Right atrium auricular region (tissue), 2 donors: Measurements from ENCODE around the gene CNIH1. TPM values are rescaled to one million over a fixed set of nuclear protein-coding genes. Genes with fewer than 3 reads are reported as not detected.
"Not testable (repeated sequence)": the region's sequence is repeated elsewhere in the genome, so short reads cannot be mapped to it uniquely, and the experiment has no call there.

Experiments
- DNase-seq: peaks from one replicate; pipeline ENCODE4 v3.0.0-alpha.2; 2019; ENCODE audit warnings: low spot score
- H3K27ac ChIP-seq, 2 donors: fragments of 200-600 bp; sonication (generic); 1 replicate in 1 of 2; 2 replicates in 1 of 2; pipeline ENCODE4 v1.5.1; 2016 to 2019
- H3K27me3 ChIP-seq, 2 donors: fragments of 200-600 bp; sonication (generic); one replicate each; pipeline versions ENCODE4 v1.5.1 to v1.6.0; 2017 to 2019
- H3K36me3 ChIP-seq: fragments of 200-600 bp; sonication (generic); one replicate; pipeline ENCODE4 v1.5.1; 2016
- H3K4me1 ChIP-seq, 2 donors: fragments of 200-600 bp; sonication (generic); one replicate each; pipeline versions ENCODE4 v1.5.1 to v1.6.0; 2017 to 2019
- H3K4me3 ChIP-seq, 2 donors: fragments of 200-600 bp; sonication (generic); 1 replicate in 1 of 2; 2 replicates in 1 of 2; pipeline ENCODE4 v1.5.1; 2017 to 2019; ENCODE audit warnings: mild to moderate bottlenecking in 1 of 2, moderate library complexity in 1 of 2
- H3K9me3 ChIP-seq, 2 donors: fragments of 200-600 bp; sonication (generic); one replicate each; pipeline ENCODE4 v1.5.1; 2019
- total RNA-seq, 2 donors: library from RNA; depleted of rRNA; stranded (reverse); fragments of >200 nt; gene quantifications; one replicate each; pipeline ENCODE4 v1.1.0, GENCODE V29; 2016
- TF ChIP-seq, protein P1 (sequence below), 2 donors: fragments of 200-600 bp; sonication (generic); IDR thresholded peaks; one replicate each; pipeline ENCODE4 v1.5.1; 2019; ENCODE audit warnings: antibody characterized with exemption in 2 of 2

The CNIH1 gene
- total RNA-seq, 2 donors from 2014 or later, result 132 to 134 TPM

DNA sequence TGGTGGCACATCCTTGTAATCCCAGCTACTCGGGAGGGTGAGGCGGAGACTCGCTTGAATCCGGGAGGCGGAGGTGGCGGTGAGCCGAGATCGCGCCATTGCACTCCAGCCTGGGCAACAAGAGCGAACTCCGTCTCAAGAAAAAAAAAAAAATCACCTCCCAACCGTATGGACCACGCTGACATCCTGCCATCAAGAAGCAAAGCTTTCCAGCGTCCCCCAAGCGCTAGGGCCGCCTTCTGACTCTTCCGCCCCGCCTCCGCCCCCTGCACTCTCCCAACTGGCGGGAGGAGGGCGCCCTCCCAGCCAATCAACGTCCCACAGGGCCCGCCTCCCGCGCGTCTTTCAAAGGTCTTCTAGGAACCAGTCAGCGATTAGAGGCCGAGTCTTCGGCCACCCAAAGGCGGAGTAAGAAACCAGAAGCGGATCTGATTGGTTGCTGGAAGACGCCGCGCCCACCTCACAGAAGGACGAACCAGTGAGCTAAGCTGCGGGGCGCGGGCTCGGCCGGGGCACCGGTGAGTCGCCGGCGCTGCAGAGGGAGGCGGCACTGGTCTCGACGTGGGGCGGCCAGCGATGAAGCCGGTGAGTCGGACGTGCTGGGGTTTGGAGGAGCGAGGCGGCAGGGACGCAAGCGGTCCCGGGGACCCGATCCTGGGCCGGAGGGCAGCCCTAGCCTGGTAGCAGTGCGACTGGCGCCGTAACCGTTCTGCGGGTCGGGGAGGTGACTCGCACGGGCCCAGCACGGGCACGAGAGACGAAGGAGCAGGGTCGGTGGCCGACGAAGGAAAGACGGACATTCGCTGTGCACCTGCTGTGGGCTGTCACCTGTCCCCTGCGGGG lies 44.5 kb downstream of the CNIH1 start, which contains the start of gene CDKN3:
Gene CDKN3, plus strand, starts transcription at position 515 of the 843 bp plus-strand sequence. Its CDS starts 62 bp downstream, at position 577.
- Histone ChIP-seq H3K4me3 (peak within 1 kb of the TSS; percentile 51 to 80), H3K36me3 (no peaks in the 10 kb centered on the region), H3K9me3 (no peaks in the 10 kb centered on the region), H3K4me1 (peaks cover 0 to 14% of the 10 kb centered on the region in 2 donors), H3K27ac (peak within 1 kb of the TSS; percentile 39 to 74), H3K27me3 (no peaks in the 10 kb centered on the region)
- TF ChIP-seq, protein P1, sequence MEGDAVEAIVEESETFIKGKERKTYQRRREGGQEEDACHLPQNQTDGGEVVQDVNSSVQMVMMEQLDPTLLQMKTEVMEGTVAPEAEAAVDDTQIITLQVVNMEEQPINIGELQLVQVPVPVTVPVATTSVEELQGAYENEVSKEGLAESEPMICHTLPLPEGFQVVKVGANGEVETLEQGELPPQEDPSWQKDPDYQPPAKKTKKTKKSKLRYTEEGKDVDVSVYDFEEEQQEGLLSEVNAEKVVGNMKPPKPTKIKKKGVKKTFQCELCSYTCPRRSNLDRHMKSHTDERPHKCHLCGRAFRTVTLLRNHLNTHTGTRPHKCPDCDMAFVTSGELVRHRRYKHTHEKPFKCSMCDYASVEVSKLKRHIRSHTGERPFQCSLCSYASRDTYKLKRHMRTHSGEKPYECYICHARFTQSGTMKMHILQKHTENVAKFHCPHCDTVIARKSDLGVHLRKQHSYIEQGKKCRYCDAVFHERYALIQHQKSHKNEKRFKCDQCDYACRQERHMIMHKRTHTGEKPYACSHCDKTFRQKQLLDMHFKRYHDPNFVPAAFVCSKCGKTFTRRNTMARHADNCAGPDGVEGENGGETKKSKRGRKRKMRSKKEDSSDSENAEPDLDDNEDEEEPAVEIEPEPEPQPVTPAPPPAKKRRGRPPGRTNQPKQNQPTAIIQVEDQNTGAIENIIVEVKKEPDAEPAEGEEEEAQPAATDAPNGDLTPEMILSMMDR (IDR thresholded peaks at IDR 0.05), result peak; percentile 42 to 65
- peak; percentile 99 for DNase-seq

DNA sequence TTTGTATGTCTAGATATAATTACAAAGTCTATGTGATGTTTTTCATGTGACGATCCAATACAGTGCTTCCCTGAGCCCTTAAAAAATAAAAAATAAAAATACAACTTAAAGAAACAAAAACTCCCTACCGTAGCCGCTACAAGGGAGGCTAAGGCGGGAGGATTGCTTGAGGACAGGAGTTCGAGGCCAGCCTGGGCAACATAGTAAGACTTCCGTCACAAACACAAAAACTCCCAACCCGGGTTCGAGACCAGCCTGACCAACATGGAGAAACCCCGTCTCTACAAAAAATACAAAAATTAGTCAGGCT lies 45.0 kb downstream of the CNIH1 start:
- Histone ChIP-seq H3K4me1 (peaks cover 0 to 14% of the 10 kb centered on the region in 2 donors), H3K9me3 (no peaks in the 10 kb centered on the region), H3K36me3 (no peaks in the 10 kb centered on the region), H3K27me3 (no peaks in the 10 kb centered on the region), H3K27ac (peak overlapping the region in 1 of 2 donors; percentile 55), H3K4me3 (peak overlapping the region; percentile 38 to 80)
- TF ChIP-seq, protein P1 (IDR thresholded peaks at IDR 0.05), result no peak
- DNase-seq, result no peak

DNA sequence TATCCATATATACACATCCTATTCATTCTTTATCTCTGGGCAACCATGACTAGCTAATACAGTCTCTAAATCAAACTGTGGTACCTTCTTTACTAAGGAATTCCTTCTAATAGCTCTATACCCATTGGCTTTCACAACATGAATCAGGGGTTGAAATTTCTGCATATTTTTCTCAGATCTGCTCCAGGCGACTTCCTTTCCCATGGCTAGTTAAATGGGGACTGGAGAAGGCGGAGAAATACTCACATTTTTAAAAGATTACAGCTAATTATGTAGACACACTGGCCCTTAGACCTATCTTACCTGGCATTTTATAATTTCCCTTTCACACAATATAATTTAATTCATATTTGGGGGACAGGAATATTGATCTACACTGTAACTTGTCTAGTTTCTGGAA lies 45.5 kb downstream of the CNIH1 start:
- no peak overlapping the region for H3K27ac ChIP-seq
- no peaks in the 10 kb centered on the region for H3K27me3 ChIP-seq
- peaks cover 0 to 14% of the 10 kb centered on the region in 2 donors for H3K4me1 ChIP-seq
- no peak overlapping the region for H3K4me3 ChIP-seq
- no peaks in the 10 kb centered on the region for H3K9me3 ChIP-seq
- H3K36me3 ChIP-seq, result no peaks in the 10 kb centered on the region
- TF ChIP-seq, protein P1 (IDR thresholded peaks at IDR 0.05), result no peak
- no peak for DNase-seq

DNA sequence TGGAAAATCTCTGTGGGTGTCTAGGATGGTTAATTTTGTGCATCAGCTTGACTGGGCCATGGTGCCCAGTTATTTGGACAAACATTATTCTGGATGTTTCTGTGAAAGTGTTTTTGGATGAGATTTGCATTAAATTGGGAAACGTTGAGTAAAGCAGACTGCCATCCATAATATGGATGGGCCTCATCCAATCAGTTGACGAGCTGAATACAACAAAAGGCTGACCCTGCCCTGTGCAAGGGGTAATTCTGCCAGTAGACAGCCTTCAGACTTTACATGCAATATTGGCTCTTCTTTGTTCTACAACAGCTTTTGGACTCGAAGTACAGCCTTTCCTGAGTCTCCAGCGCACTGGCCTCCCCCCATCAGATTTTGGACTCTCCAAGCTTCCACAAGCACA lies 45.9 kb downstream of the CNIH1 start:
- DNase-seq, result no peak
- H3K4me3 ChIP-seq, result no peak overlapping the region
- H3K27me3 ChIP-seq, result no peaks in the 10 kb centered on the region
- H3K27ac ChIP-seq, result no peak overlapping the region
- TF ChIP-seq, protein P1 (IDR thresholded peaks at IDR 0.05), result no peak
- no peaks in the 10 kb centered on the region for H3K9me3 ChIP-seq
- peaks cover 0 to 14% of the 10 kb centered on the region in 2 donors for H3K4me1 ChIP-seq
- no peaks in the 10 kb centered on the region for H3K36me3 ChIP-seq

DNA sequence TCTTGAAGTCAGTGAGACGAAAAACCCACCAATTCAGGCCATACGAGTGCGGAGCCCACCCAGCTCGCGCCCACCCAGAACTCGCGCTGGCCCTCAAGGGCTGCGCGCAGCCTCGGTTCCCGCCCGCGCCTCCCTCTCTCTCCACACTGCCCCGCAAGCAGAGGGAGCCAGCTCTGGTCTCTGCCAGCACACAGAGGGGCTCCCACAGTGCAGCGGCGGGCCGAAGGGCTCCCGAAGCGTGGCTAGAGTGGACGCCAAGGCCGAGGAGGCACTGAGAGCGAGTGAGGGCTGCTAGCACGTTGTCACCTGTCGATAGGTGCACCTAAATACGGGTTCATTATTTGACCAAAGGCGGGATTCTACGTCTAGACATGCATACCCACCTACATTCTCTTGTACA lies 46.6 kb downstream of the CNIH1 start:
- Histone ChIP-seq H3K36me3 (no peaks in the 10 kb centered on the region), H3K4me1 (peaks cover 0 to 14% of the 10 kb centered on the region in 2 donors), H3K9me3 (no peaks in the 10 kb centered on the region), H3K27ac (no peak overlapping the region), H3K4me3 (no peak overlapping the region), H3K27me3 (no peaks in the 10 kb centered on the region)
- DNase-seq, result no peak
- TF ChIP-seq, protein P1 (IDR thresholded peaks at IDR 0.05), result no peak

DNA sequence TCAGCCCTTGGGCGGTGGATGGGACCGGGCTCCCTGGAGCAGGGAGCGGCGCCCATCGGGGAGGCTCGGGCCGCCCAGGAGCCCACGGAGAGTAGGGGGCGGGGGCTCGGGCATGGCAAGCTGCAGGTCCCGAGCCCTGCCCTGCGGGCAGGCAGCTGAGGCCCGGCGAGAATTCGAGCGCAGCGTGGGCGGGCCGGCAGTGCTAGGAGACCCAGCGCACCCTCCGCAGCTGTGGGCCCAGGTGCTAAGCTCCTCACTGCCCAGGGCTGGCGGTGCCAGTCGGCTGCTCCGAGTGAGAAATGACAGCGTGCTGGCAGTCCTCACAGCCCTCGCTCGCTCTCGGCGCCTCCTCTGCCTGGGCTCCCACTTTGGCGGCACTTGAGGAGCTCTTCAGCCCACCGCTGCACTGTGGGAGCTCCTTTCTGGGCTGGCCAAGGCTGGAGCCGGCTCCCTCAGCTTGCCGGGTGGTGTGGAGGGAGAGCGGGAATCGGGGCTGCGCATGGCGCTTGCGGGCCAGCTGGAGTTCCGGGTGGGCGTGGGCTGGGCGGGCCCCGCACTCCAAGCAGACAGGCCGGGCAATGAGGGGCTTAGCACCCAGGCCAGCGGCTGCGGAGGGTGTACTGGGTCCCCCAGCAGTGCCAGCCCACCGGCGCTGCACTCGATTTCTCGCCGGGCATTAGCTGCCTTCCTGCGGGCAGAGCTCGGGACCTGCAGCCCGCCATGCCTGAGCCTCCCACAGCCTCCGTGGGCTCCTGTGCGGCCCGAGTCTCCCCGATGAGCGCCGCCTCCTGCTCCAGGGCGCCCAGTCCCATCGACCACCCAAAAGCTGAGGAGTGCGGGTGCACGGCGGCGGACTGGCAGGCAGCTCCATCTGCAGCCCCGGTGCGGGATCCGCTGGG lies 47.9 kb downstream of the CNIH1 start:
- H3K27me3 ChIP-seq, DNase-seq, H3K27ac ChIP-seq, H3K36me3 ChIP-seq, H3K4me3 ChIP-seq, H3K9me3 ChIP-seq: not testable (repeated sequence)
- H3K4me1 ChIP-seq, result peaks cover 0 to 12% of the 10 kb centered on the region in 2 donors
